ENCODE measurements around the gene CORO1C. TPM values are rescaled to one million over a fixed set of nuclear protein-coding genes. Genes with fewer than 3 reads are reported as not detected.

The CORO1C gene
- total RNA-seq, 3 donors from 2014 or later (not counting 1 experiment from before 2014, with no cell fraction given): 28.9 to 43.5 (median 36.0) TPM

DNA sequence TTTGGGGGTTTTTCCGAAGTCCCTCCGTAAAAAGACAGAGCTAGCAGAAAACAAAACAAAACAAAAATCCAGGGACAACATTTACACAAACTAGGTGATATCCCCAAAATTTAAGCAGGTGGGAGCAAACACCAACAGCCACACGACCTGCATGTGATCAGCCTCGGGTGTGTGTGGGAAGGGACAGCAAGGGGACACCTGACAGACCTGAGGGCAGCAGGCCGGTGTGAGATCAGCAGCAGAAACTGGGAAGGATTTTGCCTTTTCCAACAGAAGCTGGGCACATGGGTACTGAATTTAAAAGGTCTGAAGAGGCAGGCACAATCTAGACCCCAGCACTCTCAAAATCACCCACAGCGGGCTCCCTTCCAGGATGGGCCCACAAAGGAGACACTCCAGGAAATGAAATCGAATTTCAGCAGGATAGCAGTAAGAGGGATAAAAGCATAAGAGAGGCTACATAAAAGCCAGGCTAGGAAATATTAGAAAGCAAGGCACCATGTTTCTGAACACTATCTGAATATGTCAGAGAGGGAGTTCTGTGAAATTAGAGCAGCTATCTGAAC is 61.2 kb downstream of the CORO1C start:
- no peaks in the 10 kb centered on the region for H3K27me3 ChIP-seq (ENCODE audit: control insufficient read depth, insufficient read depth, low read length)
- 88% methylated on average over 5 of the region's 7 CpGs for WGBS (ENCODE audit: insufficient coverage)
- Mint-ChIP-seq H3K27me3 (ENCODE audit: low read depth in 2 of 2) (no peaks in the 10 kb centered on the region), H3K27ac (no peak overlapping the region), H3K4me1 (peaks cover 0 to 3% of the 10 kb centered on the region in 2 donors), H3K4me3 (no peak overlapping the region), H3K9me3 (no peaks in the 10 kb centered on the region), H3K36me3 (peaks cover 8% of the 10 kb centered on the region)
- TF ChIP-seq, protein P1, sequence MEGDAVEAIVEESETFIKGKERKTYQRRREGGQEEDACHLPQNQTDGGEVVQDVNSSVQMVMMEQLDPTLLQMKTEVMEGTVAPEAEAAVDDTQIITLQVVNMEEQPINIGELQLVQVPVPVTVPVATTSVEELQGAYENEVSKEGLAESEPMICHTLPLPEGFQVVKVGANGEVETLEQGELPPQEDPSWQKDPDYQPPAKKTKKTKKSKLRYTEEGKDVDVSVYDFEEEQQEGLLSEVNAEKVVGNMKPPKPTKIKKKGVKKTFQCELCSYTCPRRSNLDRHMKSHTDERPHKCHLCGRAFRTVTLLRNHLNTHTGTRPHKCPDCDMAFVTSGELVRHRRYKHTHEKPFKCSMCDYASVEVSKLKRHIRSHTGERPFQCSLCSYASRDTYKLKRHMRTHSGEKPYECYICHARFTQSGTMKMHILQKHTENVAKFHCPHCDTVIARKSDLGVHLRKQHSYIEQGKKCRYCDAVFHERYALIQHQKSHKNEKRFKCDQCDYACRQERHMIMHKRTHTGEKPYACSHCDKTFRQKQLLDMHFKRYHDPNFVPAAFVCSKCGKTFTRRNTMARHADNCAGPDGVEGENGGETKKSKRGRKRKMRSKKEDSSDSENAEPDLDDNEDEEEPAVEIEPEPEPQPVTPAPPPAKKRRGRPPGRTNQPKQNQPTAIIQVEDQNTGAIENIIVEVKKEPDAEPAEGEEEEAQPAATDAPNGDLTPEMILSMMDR (IDR thresholded peaks at IDR 0.05): no peak
- no peaks in the 10 kb centered on the region for H3K9me3 ChIP-seq (ENCODE audit: control insufficient read depth, insufficient read depth, low read length)
- no peak overlapping the region for H3K4me3 ChIP-seq (ENCODE audit: low read length)
- peaks cover 4% of the 10 kb centered on the region for H3K4me1 ChIP-seq (ENCODE audit: control insufficient read depth, insufficient read depth, low read length)
- no peaks in the 10 kb centered on the region for H3K36me3 ChIP-seq (ENCODE audit: control insufficient read depth, insufficient read depth, low read length)
- DNase-seq: no peak
- ATAC-seq: no peak
- intact Hi-C loops (cut with micrococcal nuclease): no loop called here
- H3K27ac ChIP-seq (ENCODE audit: low read length): no peak overlapping the region

DNA sequence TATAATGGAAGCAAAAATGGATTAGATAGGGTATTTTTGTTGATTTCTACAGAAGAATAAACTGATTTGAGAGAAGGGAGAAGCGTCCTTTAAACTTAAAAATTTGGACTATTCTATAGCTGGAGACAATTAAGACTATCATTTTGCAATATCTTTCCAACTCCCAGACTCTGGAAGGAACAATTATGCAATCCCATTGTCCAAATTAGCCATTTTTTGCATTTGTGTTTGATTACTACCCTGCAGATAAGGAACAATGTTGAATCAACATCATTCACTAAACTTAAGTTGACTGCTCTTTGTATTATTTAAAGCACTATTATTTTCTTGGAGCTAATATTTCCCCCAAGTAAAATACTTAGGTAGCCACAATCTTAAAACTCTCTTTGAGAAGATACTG is 62.8 kb downstream of the CORO1C start:
- intact Hi-C loops (cut with micrococcal nuclease): no loop called here
- H3K27ac Mint-ChIP-seq: no peak overlapping the region
- no peaks in the 10 kb centered on the region for H3K36me3 Mint-ChIP-seq
- no CpG with 5 or more reads among the region's 1 CpG for WGBS (ENCODE audit: insufficient coverage)
- Histone ChIP-seq H3K27me3 (ENCODE audit: control insufficient read depth, insufficient read depth, low read length) (no peaks in the 10 kb centered on the region), H3K36me3 (ENCODE audit: control insufficient read depth, insufficient read depth, low read length) (no peaks in the 10 kb centered on the region), H3K4me3 (ENCODE audit: low read length) (no peak overlapping the region), H3K4me1 (ENCODE audit: control insufficient read depth, insufficient read depth, low read length) (peaks cover 6% of the 10 kb centered on the region), H3K9me3 (ENCODE audit: control insufficient read depth, insufficient read depth, low read length) (no peaks in the 10 kb centered on the region), H3K27ac (ENCODE audit: low read length) (no peak overlapping the region)
- TF ChIP-seq, protein P1 (IDR thresholded peaks at IDR 0.05): no peak
- H3K4me3 Mint-ChIP-seq: no peak overlapping the region
- peaks cover 5 to 15% of the 10 kb centered on the region in 2 donors for H3K4me1 Mint-ChIP-seq
- H3K9me3 Mint-ChIP-seq: no peaks in the 10 kb centered on the region
- DNase-seq: no peak
- no peak for ATAC-seq
- no peaks in the 10 kb centered on the region for H3K27me3 Mint-ChIP-seq (ENCODE audit: low read depth in 2 of 2)

DNA sequence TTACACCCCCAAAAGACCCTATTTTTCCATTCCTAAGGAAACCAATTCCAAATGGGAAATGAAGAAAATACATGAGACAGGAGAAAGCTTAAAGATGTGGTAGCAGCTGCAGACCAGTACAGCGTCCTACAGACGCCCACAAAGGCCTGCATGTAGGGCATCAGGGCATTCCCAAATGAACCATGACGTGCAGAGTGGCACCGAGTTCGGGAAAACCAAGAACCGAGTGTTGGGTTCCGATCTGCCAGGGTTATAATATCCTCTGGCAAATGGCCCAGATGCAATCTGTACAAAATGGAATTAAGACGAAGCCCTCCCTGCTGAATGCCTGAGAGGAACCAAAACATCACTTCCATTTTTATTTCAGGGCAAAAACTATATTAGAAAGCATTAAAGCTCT is 63.3 kb downstream of the CORO1C start:
- no peak overlapping the region for H3K27ac Mint-ChIP-seq
- Histone ChIP-seq H3K36me3 (ENCODE audit: control insufficient read depth, insufficient read depth, low read length) (no peaks in the 10 kb centered on the region), H3K4me3 (ENCODE audit: low read length) (no peak overlapping the region), H3K4me1 (ENCODE audit: control insufficient read depth, insufficient read depth, low read length) (peaks cover 6% of the 10 kb centered on the region), H3K27ac (ENCODE audit: low read length) (no peak overlapping the region), H3K27me3 (ENCODE audit: control insufficient read depth, insufficient read depth, low read length) (no peaks in the 10 kb centered on the region), H3K9me3 (ENCODE audit: control insufficient read depth, insufficient read depth, low read length) (no peaks in the 10 kb centered on the region)
- ATAC-seq (no peak), DNase-seq (no peak)
- no peaks in the 10 kb centered on the region for H3K36me3 Mint-ChIP-seq
- WGBS (ENCODE audit: insufficient coverage): 95% methylated on average over 8 of the region's 8 CpGs
- H3K9me3 Mint-ChIP-seq: no peaks in the 10 kb centered on the region
- TF ChIP-seq, protein P1 (IDR thresholded peaks at IDR 0.05): no peak
- peaks cover 5 to 15% of the 10 kb centered on the region in 2 donors for H3K4me1 Mint-ChIP-seq
- H3K27me3 Mint-ChIP-seq (ENCODE audit: low read depth in 2 of 2): no peaks in the 10 kb centered on the region
- intact Hi-C loops (cut with micrococcal nuclease): no loop called here
- H3K4me3 Mint-ChIP-seq: no peak overlapping the region

DNA sequence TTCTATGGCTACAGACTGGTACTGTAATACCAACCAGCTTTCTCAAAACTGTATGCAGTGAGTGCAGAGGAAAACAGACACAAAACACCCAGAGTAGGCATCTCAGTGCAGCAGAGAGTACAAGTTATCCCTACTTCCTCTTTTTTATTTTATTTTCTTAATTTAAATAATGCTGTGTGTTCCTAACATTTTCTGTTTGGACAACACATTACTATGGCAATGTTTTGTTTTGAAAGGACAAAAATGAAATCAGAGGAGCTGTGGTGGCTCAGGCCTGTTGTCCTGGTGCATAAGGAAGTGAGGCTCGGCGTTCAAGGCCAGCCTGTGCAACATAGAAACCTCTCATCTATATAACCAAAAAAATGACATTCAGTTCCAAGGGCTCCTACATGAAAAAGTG is 64.0 kb downstream of the CORO1C start:
- Histone ChIP-seq H3K9me3 (ENCODE audit: control insufficient read depth, insufficient read depth, low read length) (no peaks in the 10 kb centered on the region), H3K4me1 (ENCODE audit: control insufficient read depth, insufficient read depth, low read length) (peaks cover 6% of the 10 kb centered on the region), H3K36me3 (ENCODE audit: control insufficient read depth, insufficient read depth, low read length) (no peaks in the 10 kb centered on the region), H3K4me3 (ENCODE audit: low read length) (no peak overlapping the region), H3K27ac (ENCODE audit: low read length) (no peak overlapping the region), H3K27me3 (ENCODE audit: control insufficient read depth, insufficient read depth, low read length) (no peaks in the 10 kb centered on the region)
- no peak overlapping the region for H3K27ac Mint-ChIP-seq
- 56% methylated on average over 2 of the region's 2 CpGs for WGBS (ENCODE audit: insufficient coverage)
- no peaks in the 10 kb centered on the region for H3K27me3 Mint-ChIP-seq (ENCODE audit: low read depth in 2 of 2)
- DNase-seq: no peak
- no peaks in the 10 kb centered on the region for H3K36me3 Mint-ChIP-seq
- TF ChIP-seq, protein P1 (IDR thresholded peaks at IDR 0.05): no peak
- no peak overlapping the region for H3K4me3 Mint-ChIP-seq
- no peak for ATAC-seq
- intact Hi-C loops (cut with micrococcal nuclease): no loop called here
- no peaks in the 10 kb centered on the region for H3K9me3 Mint-ChIP-seq
- H3K4me1 Mint-ChIP-seq: peaks cover 5 to 15% of the 10 kb centered on the region in 2 donors

All from natural killer cell (primary cell).